Kidney (tissue), 14 donors: ENCODE results near the gene PLEKHM2. TPM values are rescaled to one million over a fixed set of nuclear protein-coding genes. Genes with fewer than 3 reads are reported as not detected.

Source experiments
- DNase-seq, 5 donors: peaks; one replicate each; pipeline ENCODE4 v3.0.0-alpha.2; 2013 to 2020
- FAIRE-seq: peaks from 2 replicates; lab custom pipeline; 2012; peaks lifted over from hg19 to GRCh38; lab: Jason Lieb, UNC
- H3K27ac ChIP-seq, 2 donors: one replicate each; pipeline ENCODE4 v1.7.0; 2013; ENCODE audit warnings: low read depth in 2 of 2, low read length in 2 of 2, inconsistent platforms in 1 of 2
- H3K27me3 ChIP-seq: one replicate; pipeline ENCODE4 v1.7.1; 2013; ENCODE audit warnings: low read length, inconsistent platforms; ENCODE audit not compliant: control insufficient read depth, insufficient read depth
- H3K36me3 ChIP-seq, 3 donors: one replicate each; pipeline versions ENCODE4 v1.7.0 to v1.7.1; 2013; ENCODE audit warnings: low read length in 3 of 3, control low read depth in 1 of 3, inconsistent platforms in 1 of 3; ENCODE audit not compliant: insufficient read depth in 3 of 3, control insufficient read depth in 2 of 3
- H3K4me1 ChIP-seq, 3 donors: one replicate each; pipeline versions ENCODE4 v1.7.0 to v1.7.1; 2013; ENCODE audit warnings: low read length in 3 of 3, inconsistent platforms in 1 of 3, low read depth in 1 of 3; ENCODE audit not compliant: control insufficient read depth in 2 of 3, insufficient read depth in 2 of 3
- H3K4me3 ChIP-seq, 3 donors: one replicate each; pipeline versions ENCODE4 v1.7.0 to v1.8.1; 2013; ENCODE audit warnings: low read length in 3 of 3, control low read depth in 1 of 3, inconsistent platforms in 1 of 3
- H3K9ac ChIP-seq, 3 donors: one replicate each; pipeline versions ENCODE4 v1.7.0 to v1.7.1; 2013; ENCODE audit warnings: low read length in 3 of 3, control low read depth in 1 of 3, inconsistent platforms in 1 of 3
- H3K9me3 ChIP-seq, 3 donors: one replicate each; pipeline versions ENCODE4 v1.7.0 to v1.7.1; 2013; ENCODE audit warnings: low read length in 3 of 3, control low read depth in 1 of 3, inconsistent platforms in 1 of 3; ENCODE audit not compliant: control insufficient read depth in 2 of 3, insufficient read depth in 1 of 3
- intact Hi-C: fragments of 100-400 bp; cut with DNase I; formaldehyde crosslinking; loops from one replicate; pipeline ENCODE4 v1.11.1; 2022
- polyA plus RNA-seq: library from polyadenylated mRNA; stranded (reverse); fragments of 350-450 nt; fragmentation: Illumina TruSeq; extraction: RNeasy Lipid Tissue Mini Kit (QIAGEN cat#74804); gene quantifications from one replicate; pipeline ENCODE4 v1.2.3, GENCODE V29; 2014; ENCODE audit warnings: low read depth, low replicate concordance; ENCODE audit not compliant: insufficient read depth
- total RNA-seq: library from RNA; stranded (reverse); fragmentation: NEBNext Ultra II Directional; extraction: Animal tissue kit (Norgen Biotek cat#: 25700); gene quantifications from one replicate; pipeline ENCODE4 v1.2.1, GENCODE V29; 2021
- TF ChIP-seq, protein P1 (sequence below): IDR thresholded peaks from 3 replicates; pipeline ENCODE4 v1.5.1; 2012; ENCODE audit warnings: mild to moderate bottlenecking, moderate library complexity, borderline replicate concordance; ENCODE audit not compliant: insufficient read depth; ENCODE audit errors: extremely low read depth
- donor health status: control.
- donor health status: control.
- donor health status: control.
- donor health status: control.
- donor health status: control.
- donor health status: DM: yes; HTN: yes; CAD: no.
- donor health status: Normal renal cell carcinoma (clear cell type).

Gene PLEKHM2
- total and polyA plus RNA-seq, 2 donors from 2014 or later, result 21.7 to 65.7 TPM

GRCh38 chr1:15708486-15709137 lies 24.5 kb downstream of the PLEKHM2 start:
- H3K27ac ChIP-seq, result no peak overlapping the region
- H3K9me3 ChIP-seq, result no peaks in the 10 kb centered on the region
- H3K36me3 ChIP-seq, result peaks cover 0 to 4% (median 0%) of the 10 kb centered on the region in 3 donors
- intact Hi-C loops, result no loop called here
- no peaks in the 10 kb centered on the region for H3K27me3 ChIP-seq
- no peak for FAIRE-seq
- H3K9ac ChIP-seq, result no peak overlapping the region
- TF ChIP-seq, protein P1, sequence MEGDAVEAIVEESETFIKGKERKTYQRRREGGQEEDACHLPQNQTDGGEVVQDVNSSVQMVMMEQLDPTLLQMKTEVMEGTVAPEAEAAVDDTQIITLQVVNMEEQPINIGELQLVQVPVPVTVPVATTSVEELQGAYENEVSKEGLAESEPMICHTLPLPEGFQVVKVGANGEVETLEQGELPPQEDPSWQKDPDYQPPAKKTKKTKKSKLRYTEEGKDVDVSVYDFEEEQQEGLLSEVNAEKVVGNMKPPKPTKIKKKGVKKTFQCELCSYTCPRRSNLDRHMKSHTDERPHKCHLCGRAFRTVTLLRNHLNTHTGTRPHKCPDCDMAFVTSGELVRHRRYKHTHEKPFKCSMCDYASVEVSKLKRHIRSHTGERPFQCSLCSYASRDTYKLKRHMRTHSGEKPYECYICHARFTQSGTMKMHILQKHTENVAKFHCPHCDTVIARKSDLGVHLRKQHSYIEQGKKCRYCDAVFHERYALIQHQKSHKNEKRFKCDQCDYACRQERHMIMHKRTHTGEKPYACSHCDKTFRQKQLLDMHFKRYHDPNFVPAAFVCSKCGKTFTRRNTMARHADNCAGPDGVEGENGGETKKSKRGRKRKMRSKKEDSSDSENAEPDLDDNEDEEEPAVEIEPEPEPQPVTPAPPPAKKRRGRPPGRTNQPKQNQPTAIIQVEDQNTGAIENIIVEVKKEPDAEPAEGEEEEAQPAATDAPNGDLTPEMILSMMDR, result no peak
- no peak overlapping the region for H3K4me3 ChIP-seq
- no peak for DNase-seq
- H3K4me1 ChIP-seq, result peaks cover 0 to 16% (median 6%) of the 10 kb centered on the region in 3 donors

GRCh38 chr1:15709226-15709625 lies 25.1 kb downstream of the PLEKHM2 start:
- H3K4me1 ChIP-seq, result peaks cover 0 to 11% (median 6%) of the 10 kb centered on the region in 3 donors
- H3K27ac ChIP-seq, result no peak overlapping the region
- TF ChIP-seq, protein P1, result no peak
- H3K9ac ChIP-seq, result no peak overlapping the region
- FAIRE-seq (no peak), DNase-seq (no peak)
- H3K9me3 ChIP-seq, result no peaks in the 10 kb centered on the region
- peaks cover 0 to 4% (median 0%) of the 10 kb centered on the region in 3 donors for H3K36me3 ChIP-seq
- H3K27me3 ChIP-seq, result no peaks in the 10 kb centered on the region
- intact Hi-C loops, result no loop called here
- H3K4me3 ChIP-seq, result no peak overlapping the region

DNA sequence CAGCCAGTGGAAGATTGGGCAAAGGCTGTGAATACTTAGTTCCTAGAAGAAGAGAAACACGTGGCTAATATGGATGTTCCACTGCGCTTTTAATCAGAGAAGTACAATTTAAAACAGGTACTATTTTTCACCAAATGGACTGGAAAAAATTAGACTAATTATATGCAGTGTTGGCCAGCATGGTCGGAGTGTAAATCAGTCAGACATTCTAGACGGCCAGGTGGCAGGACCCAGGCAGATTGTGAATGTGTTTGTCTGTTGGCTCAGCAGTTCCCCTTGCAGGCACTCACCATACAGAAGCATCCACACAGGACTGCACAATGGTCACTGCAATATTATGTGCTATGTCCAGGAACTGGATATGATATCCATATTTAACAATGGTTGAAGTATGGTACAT lies 28.0 kb downstream of the PLEKHM2 start:
- Histone ChIP-seq H3K9me3 (no peaks in the 10 kb centered on the region), H3K27me3 (no peaks in the 10 kb centered on the region), H3K4me1 (peaks cover 0 to 10% (median 4%) of the 10 kb centered on the region in 3 donors), H3K27ac (no peak overlapping the region), H3K9ac (no peak overlapping the region), H3K36me3 (peaks cover 0 to 6% (median 0%) of the 10 kb centered on the region in 3 donors), H3K4me3 (no peak overlapping the region)
- intact Hi-C loops, result no loop called here
- TF ChIP-seq, protein P1, result no peak
- FAIRE-seq, result no peak
- peak in 1 of 5 donors; percentile 21 for DNase-seq
